GM19452 (cell line): Measurements from ENCODE around the gene DPH5.

Experiments
- ATAC-seq: cut with Tn5 transposase; IDR thresholded peaks from one replicate; pipeline ENCODE4 v1.9.1; 2021; ENCODE audit not compliant: unreplicated experiment

DPH5 gene

DNA sequence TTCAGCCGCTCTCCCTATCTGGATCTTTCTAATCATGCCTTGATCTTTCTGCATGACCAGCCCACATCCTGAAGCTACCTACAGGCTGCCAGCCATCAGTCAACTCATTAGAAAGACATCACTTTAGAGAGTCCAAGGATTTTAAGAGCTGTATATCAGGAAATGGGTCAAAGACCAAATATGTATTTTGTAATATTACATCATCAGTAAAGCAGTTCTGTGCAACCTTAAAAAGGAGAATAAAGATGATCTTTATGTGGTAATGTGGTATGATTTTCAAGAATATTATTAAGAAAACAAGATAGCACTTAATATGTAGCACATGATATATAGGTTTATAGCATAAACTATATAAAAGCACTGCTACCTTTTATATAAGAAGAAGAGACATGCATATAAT, 82.1 kb downstream of the DPH5 start:
- no peak for ATAC-seq

GRCh38 chr1:100942304-100943046, 83.1 kb downstream of the DPH5 start:
- no peak for ATAC-seq

DNA sequence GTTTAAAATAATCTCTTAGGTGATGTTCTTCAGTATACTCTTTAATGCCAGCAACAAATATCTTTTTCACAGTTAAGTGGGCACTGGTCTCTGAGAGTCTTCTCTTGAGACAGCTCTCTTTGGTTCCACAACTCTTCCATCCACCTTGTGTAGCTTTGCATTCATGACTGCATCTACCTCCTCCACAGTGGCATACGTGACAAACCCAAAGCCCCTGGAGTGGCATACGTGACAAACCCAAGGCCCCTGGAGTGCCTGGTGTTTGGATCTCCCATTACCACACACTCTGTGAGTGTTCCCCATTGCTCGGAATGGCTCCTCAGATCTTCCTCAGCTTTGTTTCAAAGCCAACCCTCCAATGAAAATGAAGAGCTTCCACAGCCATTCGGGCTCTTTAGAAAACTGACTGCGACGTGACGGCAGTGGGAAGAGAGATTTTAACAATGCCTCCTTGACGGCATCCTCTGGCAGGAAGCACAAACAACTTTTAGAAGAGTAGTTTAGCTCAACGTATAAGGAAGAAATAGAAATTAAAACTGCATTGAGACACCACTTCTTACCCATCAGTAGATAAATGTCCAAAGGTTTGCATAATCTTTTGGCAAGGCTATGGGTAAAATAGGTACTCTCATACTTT, 83.9 kb downstream of the DPH5 start:
- ATAC-seq, result no peak

GRCh38 chr1:100941098-100941527, 84.5 kb downstream of the DPH5 start:
- no peak for ATAC-seq
